Progenitor cell of endocrine pancreas (in vitro differentiated cells): ENCODE measurements around the gene MEX3A. TPM values are rescaled to one million over a fixed set of nuclear protein-coding genes. Genes with fewer than 3 reads are reported as not detected.
A peak's percentile ranks its signal among the peaks of the same experiment; 100 is the strongest.

ENCODE experiments used
- DNase-seq: peaks from one replicate; pipeline ENCODE4 v3.0.0; 2021; ENCODE audit warnings: low spot score; ENCODE audit not compliant: unreplicated experiment
- H3K27ac Mint-ChIP-seq: 2 replicates; pipeline ENCODE4 v1.8.0; 2021; ENCODE audit warnings: mild to moderate bottlenecking, moderate library complexity, mixed read lengths
- H3K27me3 Mint-ChIP-seq: 2 replicates; pipeline ENCODE4 v1.8.0; 2021; ENCODE audit warnings: mixed read lengths
- H3K36me3 Mint-ChIP-seq: 2 replicates; pipeline ENCODE4 v1.8.0; 2022; ENCODE audit warnings: mixed read lengths; ENCODE audit not compliant: insufficient read depth
- H3K4me1 Mint-ChIP-seq: 2 replicates; pipeline ENCODE4 v1.8.0; 2021; ENCODE audit warnings: low read depth, mixed read lengths
- H3K4me3 Mint-ChIP-seq: 2 replicates; pipeline ENCODE4 v1.8.0; 2021; ENCODE audit warnings: low read depth, mild to moderate bottlenecking, moderate library complexity, mixed read lengths
- H3K9me3 Mint-ChIP-seq: 2 replicates; pipeline ENCODE4 v1.8.0; 2021; ENCODE audit warnings: low read depth, mixed read lengths
- total RNA-seq: library from RNA; stranded (reverse); gene quantifications from 2 replicates; pipeline ENCODE4 v1.2.1, GENCODE V29; 2021
- TF ChIP-seq, protein P1 (sequence below): fragments of 200-600 bp; sonication (generic); IDR thresholded peaks from one replicate; pipeline ENCODE4 v1.5.0; 2021; ENCODE audit warnings: antibody characterized with exemption, mild to moderate bottlenecking; ENCODE audit not compliant: unreplicated experiment

MEX3A gene
- total RNA-seq, 1 donor from 2014 or later: 112 TPM

DNA sequence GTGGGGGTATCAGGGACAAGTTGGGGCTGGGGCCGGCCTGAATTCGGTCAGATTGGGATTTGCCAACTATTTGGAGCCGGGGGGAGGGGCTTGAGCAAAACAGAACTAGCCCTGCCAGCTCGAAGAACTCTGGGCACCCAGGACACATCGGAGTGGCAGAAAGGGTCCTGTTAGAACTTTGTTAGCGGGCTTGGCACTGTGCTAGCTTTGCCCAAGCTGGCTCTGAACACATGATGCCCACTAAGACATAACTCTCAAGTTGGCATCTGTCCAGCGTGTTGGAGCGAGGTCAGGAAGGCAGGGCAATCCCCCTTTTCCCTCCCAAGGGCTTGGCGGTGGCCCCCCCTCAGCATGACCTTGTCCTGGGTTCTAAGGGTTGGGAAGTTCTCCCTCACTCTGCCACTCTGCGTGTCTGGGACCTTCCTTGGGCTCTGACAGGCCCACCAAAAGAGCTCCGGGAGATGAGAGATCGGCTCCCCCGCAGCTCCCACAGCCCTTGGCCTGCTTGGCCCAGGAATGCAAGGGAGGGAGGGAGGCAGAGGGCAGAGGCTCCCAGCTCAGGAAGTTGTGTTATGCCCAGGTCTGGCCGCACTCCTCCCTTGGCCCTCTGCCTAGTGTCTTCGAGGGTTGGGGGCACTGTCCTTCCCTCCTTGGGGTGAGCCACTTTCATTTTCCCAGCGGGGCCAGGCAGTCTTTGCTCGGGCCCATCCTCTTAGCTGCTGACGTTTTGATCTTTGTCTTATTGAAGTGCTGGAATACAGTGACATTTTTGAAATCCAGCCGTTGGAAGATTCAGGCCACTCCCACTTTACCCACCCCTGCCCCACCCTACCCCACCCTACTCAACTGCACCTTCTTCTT is 33.5 kb upstream of the MEX3A start:
- H3K4me3 Mint-ChIP-seq: peak overlapping the region; percentile 71
- no peaks in the 10 kb centered on the region for H3K9me3 Mint-ChIP-seq
- H3K27me3 Mint-ChIP-seq: peaks cover 8% of the 10 kb centered on the region
- DNase-seq: no peak
- H3K27ac Mint-ChIP-seq: no peak overlapping the region
- H3K36me3 Mint-ChIP-seq: peaks cover 14% of the 10 kb centered on the region
- TF ChIP-seq, protein P1, sequence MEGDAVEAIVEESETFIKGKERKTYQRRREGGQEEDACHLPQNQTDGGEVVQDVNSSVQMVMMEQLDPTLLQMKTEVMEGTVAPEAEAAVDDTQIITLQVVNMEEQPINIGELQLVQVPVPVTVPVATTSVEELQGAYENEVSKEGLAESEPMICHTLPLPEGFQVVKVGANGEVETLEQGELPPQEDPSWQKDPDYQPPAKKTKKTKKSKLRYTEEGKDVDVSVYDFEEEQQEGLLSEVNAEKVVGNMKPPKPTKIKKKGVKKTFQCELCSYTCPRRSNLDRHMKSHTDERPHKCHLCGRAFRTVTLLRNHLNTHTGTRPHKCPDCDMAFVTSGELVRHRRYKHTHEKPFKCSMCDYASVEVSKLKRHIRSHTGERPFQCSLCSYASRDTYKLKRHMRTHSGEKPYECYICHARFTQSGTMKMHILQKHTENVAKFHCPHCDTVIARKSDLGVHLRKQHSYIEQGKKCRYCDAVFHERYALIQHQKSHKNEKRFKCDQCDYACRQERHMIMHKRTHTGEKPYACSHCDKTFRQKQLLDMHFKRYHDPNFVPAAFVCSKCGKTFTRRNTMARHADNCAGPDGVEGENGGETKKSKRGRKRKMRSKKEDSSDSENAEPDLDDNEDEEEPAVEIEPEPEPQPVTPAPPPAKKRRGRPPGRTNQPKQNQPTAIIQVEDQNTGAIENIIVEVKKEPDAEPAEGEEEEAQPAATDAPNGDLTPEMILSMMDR: no peak
- H3K4me1 Mint-ChIP-seq: peaks cover 18% of the 10 kb centered on the region

DNA sequence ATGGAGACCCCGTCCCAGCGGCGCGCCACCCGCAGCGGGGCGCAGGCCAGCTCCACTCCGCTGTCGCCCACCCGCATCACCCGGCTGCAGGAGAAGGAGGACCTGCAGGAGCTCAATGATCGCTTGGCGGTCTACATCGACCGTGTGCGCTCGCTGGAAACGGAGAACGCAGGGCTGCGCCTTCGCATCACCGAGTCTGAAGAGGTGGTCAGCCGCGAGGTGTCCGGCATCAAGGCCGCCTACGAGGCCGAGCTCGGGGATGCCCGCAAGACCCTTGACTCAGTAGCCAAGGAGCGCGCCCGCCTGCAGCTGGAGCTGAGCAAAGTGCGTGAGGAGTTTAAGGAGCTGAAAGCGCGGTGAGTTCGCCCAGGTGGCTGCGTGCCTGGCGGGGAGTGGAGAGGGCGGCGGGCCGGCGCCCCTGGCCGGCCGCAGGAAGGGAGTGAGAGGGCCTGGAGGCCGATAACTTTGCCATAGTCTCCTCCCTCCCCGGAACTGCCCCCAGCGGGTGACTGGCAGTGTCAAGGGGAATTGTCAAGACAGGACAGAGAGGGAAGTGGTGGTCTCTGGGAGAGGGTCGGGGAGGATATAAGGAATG is 32.8 kb upstream of the MEX3A start:
- DNase-seq: no peak
- H3K27ac Mint-ChIP-seq: no peak overlapping the region
- TF ChIP-seq, protein P1: no peak
- H3K36me3 Mint-ChIP-seq: peaks cover 13% of the 10 kb centered on the region
- H3K4me1 Mint-ChIP-seq: peaks cover 18% of the 10 kb centered on the region
- peaks cover 8% of the 10 kb centered on the region for H3K27me3 Mint-ChIP-seq
- H3K4me3 Mint-ChIP-seq: peak overlapping the region; percentile 71
- no peaks in the 10 kb centered on the region for H3K9me3 Mint-ChIP-seq

DNA sequence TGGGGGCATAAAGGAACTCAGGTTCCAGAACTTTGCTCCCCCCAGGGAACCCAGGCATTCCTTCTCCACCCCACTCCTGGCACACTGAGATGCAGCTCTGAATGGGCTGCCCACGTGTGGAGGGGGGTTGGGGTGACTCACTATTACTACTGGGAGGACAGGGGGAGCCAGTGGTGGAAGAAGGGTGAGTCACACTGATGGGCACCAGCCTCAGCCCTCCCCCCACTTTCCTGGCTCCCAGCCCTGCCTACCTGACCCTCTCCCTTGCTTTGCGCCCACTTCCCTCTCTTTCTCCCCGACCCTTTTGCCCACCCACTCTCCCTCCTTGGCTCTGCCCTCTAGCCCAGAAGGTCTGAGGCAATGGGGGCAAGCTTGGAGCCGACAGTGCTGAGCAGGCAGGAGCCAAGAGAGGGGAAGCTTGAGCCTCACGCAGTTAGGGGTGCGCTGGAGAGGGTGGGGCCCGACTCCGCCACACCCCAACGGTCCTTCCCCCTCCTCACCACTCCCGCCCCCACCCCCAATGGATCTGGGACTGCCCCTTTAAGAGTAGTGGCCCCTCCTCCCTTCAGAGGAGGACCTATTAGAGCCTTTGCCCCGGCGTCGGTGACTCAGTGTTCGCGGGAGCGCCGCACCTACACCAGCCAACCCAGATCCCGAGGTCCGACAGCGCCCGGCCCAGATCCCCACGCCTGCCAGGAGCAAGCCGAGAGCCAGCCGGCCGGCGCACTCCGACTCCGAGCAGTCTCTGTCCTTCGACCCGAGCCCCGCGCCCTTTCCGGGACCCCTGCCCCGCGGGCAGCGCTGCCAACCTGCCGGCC is 32.0 kb upstream of the MEX3A start, which contains the start of gene LMNA:
Gene LMNA, plus strand, starts transcription at position 611 of the 818 bp plus-strand sequence. CDS start 208 bp downstream, outside the sequence.
- peaks cover 8% of the 10 kb centered on the region for H3K27me3 Mint-ChIP-seq
- H3K36me3 Mint-ChIP-seq: peaks cover 14% of the 10 kb centered on the region
- H3K4me1 Mint-ChIP-seq: peaks cover 18% of the 10 kb centered on the region
- H3K4me3 Mint-ChIP-seq: peak within 1 kb of the TSS; percentile 71
- TF ChIP-seq, protein P1: no peak
- H3K9me3 Mint-ChIP-seq: no peaks in the 10 kb centered on the region
- DNase-seq: no peak
- no peak within 1 kb of the TSS for H3K27ac Mint-ChIP-seq

DNA sequence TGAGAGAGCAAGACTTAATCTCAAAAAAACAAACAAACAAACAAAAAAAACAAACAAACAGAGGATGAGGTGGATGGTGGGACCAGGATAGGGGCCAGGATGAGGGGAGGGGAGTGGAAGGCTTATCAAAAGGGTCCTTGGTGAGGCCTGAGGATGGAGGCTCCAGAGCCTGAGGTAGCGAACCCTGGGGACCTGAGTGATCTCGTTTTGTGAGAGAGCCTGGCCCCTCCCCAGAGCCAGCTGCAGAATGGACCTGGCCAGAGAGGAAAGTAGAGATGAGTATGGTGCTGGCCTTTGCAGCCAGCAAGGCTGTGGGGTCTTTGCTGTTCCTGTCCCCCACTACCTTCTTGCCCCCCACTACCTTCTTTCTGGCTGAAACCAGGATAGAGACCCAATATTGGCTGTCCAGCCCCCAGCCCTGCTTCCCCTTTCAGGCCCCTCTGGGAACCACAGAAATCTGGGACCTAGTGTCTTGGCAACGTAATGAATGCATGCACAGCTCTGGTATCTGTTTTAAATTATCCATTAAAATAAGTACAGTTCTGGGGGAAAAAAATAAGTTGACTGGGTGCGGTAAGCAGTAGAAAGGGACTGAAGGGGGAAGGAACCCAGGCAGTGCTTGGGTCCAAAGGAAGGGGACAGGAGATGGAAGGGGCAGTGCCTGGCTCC is 31.2 kb upstream of the MEX3A start:
- Mint-ChIP-seq H3K36me3 (peaks cover 12% of the 10 kb centered on the region), H3K4me1 (peaks cover 16% of the 10 kb centered on the region), H3K9me3 (no peaks in the 10 kb centered on the region), H3K27me3 (peaks cover 8% of the 10 kb centered on the region), H3K27ac (no peak overlapping the region), H3K4me3 (no peak overlapping the region)
- TF ChIP-seq, protein P1: no peak
- DNase-seq: no peak
